GM21367 (cell line): ENCODE measurements around the gene DKKL1.

Experiments used
- ATAC-seq: cut with Tn5 transposase; IDR thresholded peaks from one replicate; pipeline ENCODE4 v1.9.1; 2021; ENCODE audit not compliant: unreplicated experiment

The DKKL1 gene

GRCh38 chr19:49395581-49396407 lies 32.1 kb downstream of the DKKL1 start:
- no peak for ATAC-seq

GRCh38 chr19:49396738-49397505 lies 33.2 kb downstream of the DKKL1 start:
- no peak for ATAC-seq

GRCh38 chr19:49398001-49398615 lies 34.4 kb downstream of the DKKL1 start:
- no peak for ATAC-seq

- no peak for ATAC-seq
Measured at GRCh38 chr19:49398931-49399330, 35.3 kb downstream of the DKKL1 start.

- no peak for ATAC-seq
Measured at GRCh38 chr19:49400029-49400428, 36.4 kb downstream of the DKKL1 start.

- no peak for ATAC-seq
Measured at GRCh38 chr19:49403404-49404187, 39.9 kb downstream of the DKKL1 start.

GRCh38 chr19:49407079-49407478 lies 43.4 kb downstream of the DKKL1 start:
- no peak for ATAC-seq

GRCh38 chr19:49407482-49408015 lies 43.9 kb downstream of the DKKL1 start:
- no peak for ATAC-seq

GRCh38 chr19:49408816-49409440 lies 45.3 kb downstream of the DKKL1 start:
- ATAC-seq: no peak

- no peak for ATAC-seq
Measured at GRCh38 chr19:49409441-49410029, 45.9 kb downstream of the DKKL1 start.

- ATAC-seq: no peak
Measured at GRCh38 chr19:49411681-49412326, 48.1 kb downstream of the DKKL1 start.

GRCh38 chr19:49413348-49413747 lies 49.7 kb downstream of the DKKL1 start:
- ATAC-seq: no peak

GRCh38 chr19:49414256-49414655 lies 50.6 kb downstream of the DKKL1 start:
- no peak for ATAC-seq

GRCh38 chr19:49415102-49415809 lies 51.6 kb downstream of the DKKL1 start:
- no peak for ATAC-seq

GRCh38 chr19:49415810-49416200 lies 52.1 kb downstream of the DKKL1 start:
- ATAC-seq: no peak

- no peak for ATAC-seq
Measured at GRCh38 chr19:49417088-49417487, 53.4 kb downstream of the DKKL1 start.

GRCh38 chr19:49418511-49418910 lies 54.8 kb downstream of the DKKL1 start:
- ATAC-seq: no peak

- ATAC-seq: no peak
Measured at GRCh38 chr19:49419173-49419572, 55.5 kb downstream of the DKKL1 start.

- no peak for ATAC-seq
Measured at GRCh38 chr19:49420227-49420626, 56.5 kb downstream of the DKKL1 start.
